ENCODE results near the gene NAGK. TPM values are rescaled to one million over a fixed set of nuclear protein-coding genes. Genes with fewer than 3 reads are reported as not detected.

NAGK gene
- total and polyA plus RNA-seq, 12 donors, result 56.8 to 262 (median 85.1) TPM

DNA sequence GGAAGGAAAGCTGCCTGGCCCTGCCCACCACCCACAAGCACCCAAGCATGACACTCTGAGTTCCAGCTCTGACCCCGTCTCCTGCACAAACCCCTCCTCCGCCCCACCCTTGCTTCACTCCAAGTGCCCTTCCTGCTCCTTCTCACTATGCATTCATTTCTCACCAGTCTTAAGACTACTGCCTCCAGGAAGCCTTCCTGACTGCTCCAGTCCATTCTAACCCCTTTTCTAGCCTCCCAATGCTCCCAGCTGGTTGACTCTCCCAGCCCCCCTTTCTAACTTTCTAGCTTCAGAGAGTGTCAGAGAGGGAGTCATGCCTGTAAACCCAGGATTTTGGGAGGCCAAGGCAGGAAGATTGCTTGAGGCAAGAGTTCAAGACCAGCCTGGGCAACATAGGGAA lies 8.2 kb upstream of the NAGK start:
- TF ChIP-seq, protein P1, sequence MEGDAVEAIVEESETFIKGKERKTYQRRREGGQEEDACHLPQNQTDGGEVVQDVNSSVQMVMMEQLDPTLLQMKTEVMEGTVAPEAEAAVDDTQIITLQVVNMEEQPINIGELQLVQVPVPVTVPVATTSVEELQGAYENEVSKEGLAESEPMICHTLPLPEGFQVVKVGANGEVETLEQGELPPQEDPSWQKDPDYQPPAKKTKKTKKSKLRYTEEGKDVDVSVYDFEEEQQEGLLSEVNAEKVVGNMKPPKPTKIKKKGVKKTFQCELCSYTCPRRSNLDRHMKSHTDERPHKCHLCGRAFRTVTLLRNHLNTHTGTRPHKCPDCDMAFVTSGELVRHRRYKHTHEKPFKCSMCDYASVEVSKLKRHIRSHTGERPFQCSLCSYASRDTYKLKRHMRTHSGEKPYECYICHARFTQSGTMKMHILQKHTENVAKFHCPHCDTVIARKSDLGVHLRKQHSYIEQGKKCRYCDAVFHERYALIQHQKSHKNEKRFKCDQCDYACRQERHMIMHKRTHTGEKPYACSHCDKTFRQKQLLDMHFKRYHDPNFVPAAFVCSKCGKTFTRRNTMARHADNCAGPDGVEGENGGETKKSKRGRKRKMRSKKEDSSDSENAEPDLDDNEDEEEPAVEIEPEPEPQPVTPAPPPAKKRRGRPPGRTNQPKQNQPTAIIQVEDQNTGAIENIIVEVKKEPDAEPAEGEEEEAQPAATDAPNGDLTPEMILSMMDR (IDR thresholded peaks at IDR 0.05), result no peak
- TF ChIP-seq POLR2A (IDR thresholded peaks at IDR 0.05), result no peak
- H3K27ac ChIP-seq, result no peak overlapping the region
- H3K27me3 ChIP-seq, result peaks cover 5% of the 10 kb centered on the region
- DNase-seq, result no peak
- H3K36me3 ChIP-seq (replicated peaks in 1 of 2), result no peaks in the 10 kb centered on the region
- H3K4me3 ChIP-seq, result no peak overlapping the region
- 57 to 81% (median 63%) methylated on average over 2 of the region's 2 CpGs for WGBS, 4 donors
- H3K9me3 ChIP-seq (replicated peaks in 1 of 3), result no peaks in the 10 kb centered on the region
- H3K4me1 ChIP-seq (replicated peaks in 1 of 2), result no peaks in the 10 kb centered on the region
- intact Hi-C loops (cut with DNase I), result no loop called here

DNA sequence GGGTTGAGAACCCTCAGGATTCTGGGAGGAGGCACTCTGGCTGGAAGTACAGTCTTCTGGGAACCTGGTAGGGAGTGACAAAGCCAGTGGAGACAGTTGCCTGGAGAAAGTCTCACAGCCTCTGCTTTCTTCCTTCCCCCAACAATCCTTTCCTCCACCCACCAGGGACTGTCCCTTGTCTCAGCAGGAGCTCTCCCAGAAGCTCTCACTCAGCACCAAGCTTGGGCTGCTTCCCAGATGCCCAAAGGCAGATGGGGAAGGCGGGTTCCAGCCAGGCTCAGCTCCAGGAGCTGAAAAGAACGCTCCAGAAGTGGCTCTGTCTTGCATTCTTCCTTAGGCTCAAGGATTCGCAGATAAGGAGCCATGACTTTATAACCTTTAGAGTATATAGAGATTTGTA lies 7.6 kb upstream of the NAGK start:
- intact Hi-C loops (cut with DNase I), result no loop called here

DNA sequence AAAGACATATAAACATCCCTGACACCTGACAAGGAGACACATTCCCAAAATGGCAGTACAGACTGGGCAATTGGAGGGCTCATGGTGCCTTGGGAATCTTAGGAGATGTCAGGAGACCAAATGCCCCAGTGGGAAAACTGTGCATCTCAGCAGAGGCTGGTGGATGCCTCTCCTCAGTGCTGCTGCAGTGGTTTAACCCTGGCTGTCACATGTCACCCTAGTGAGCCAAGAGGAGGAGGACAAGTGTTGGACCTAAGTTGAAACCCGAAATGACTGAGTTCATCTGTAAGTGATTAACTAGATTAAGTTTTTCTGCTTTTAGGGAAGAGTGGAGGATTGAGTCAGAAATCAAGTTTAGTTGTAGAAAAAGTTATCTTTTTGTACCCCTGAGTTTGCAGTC lies 5.2 kb upstream of the NAGK start:
- Histone ChIP-seq H3K36me3 (replicated peaks in 1 of 2) (no peaks in the 10 kb centered on the region), H3K27me3 (peaks cover 5% of the 10 kb centered on the region), H3K4me1 (replicated peaks in 1 of 2) (peaks cover 5 to 8% of the 10 kb centered on the region in 2 donors), H3K9me3 (replicated peaks in 1 of 3) (no peaks in the 10 kb centered on the region), H3K27ac (peak overlapping the region in 1 of 5 donors; percentile 86), H3K4me3 (no peak overlapping the region)
- 35 to 67% (median 44%) methylated on average over 1 of the region's 1 CpG for WGBS, 4 donors
- TF ChIP-seq POLR2A (IDR thresholded peaks at IDR 0.05), result no peak
- TF ChIP-seq, protein P1 (IDR thresholded peaks at IDR 0.05), result no peak
- intact Hi-C loops (cut with DNase I), result no loop called here
- no peak for DNase-seq

More for the DNA sequence above, 7.6 kb upstream of the NAGK start:
- TF ChIP-seq, protein P1 (IDR thresholded peaks at IDR 0.05), result no peak
- no peak for TF ChIP-seq POLR2A (IDR thresholded peaks at IDR 0.05)
- Histone ChIP-seq H3K9me3 (replicated peaks in 1 of 3) (no peaks in the 10 kb centered on the region), H3K27me3 (peaks cover 5% of the 10 kb centered on the region), H3K4me3 (no peak overlapping the region), H3K4me1 (replicated peaks in 1 of 2) (no peaks in the 10 kb centered on the region), H3K27ac (no peak overlapping the region), H3K36me3 (replicated peaks in 1 of 2) (no peaks in the 10 kb centered on the region)
- WGBS, 4 donors, result 63 to 77% (median 68%) methylated on average over 3 of the region's 3 CpGs
- DNase-seq, result no peak

DNA sequence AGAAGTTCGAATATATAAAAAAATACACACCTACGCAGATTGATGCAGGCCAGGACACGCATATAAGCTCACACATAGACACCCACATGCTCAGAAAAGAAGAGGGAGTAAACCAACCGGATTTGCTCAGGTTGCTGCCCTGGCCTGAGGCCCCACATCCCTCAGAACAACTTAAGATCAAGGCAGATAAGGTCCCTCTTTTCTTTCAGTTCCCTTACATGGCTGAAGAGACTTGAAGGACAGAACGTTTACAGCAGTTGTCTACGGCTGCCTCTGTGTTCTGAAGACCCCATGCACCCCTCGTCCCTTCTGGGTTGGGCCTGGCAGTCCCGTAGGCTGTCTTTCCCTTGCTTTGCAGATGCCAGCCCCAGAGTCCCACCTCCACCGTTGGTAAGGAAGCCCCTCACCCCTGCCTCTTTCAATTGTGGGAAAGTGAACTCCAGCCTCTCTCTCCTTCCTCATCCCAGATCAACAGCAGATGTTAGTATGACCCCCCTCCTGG lies 4.3 kb upstream of the NAGK start:
- H3K4me3 ChIP-seq, result no peak overlapping the region
- no peaks in the 10 kb centered on the region for H3K36me3 ChIP-seq (replicated peaks in 1 of 2)
- peak overlapping the region in 4 of 5 donors; percentile 19 to 86 (median 44) for H3K27ac ChIP-seq
- H3K4me1 ChIP-seq (replicated peaks in 1 of 2), result peaks cover 8 to 12% of the 10 kb centered on the region in 2 donors
- intact Hi-C loops (cut with DNase I), result no loop called here
- DNase-seq, result no peak
- H3K27me3 ChIP-seq, result peaks cover 5% of the 10 kb centered on the region
- TF ChIP-seq, protein P1 (IDR thresholded peaks at IDR 0.05), result no peak
- WGBS, 4 donors, result 45 to 58% (median 50%) methylated on average over 9 of the region's 9 CpGs
- H3K9me3 ChIP-seq (replicated peaks in 1 of 3), result no peaks in the 10 kb centered on the region
